Muscle layer of colon (tissue), 2 donors: ENCODE data around the gene ERCC2.
"Not testable (repeated sequence)": the region's sequence is repeated elsewhere in the genome, so short reads cannot be mapped to it uniquely, and the experiment has no call there.

Experiments
- H3K27ac ChIP-seq: one replicate; pipeline ENCODE4 v1.7.0; 2013; ENCODE audit warnings: low read depth, mild to moderate bottlenecking, low read length, moderate library complexity
- H3K27me3 ChIP-seq, 2 donors: one replicate each; pipeline ENCODE4 v1.7.0; 2013; ENCODE audit warnings: low read length in 2 of 2, mild to moderate bottlenecking in 2 of 2; ENCODE audit not compliant: insufficient read depth in 2 of 2, control insufficient read depth in 1 of 2
- H3K36me3 ChIP-seq: one replicate; pipeline ENCODE4 v1.7.0; 2013; ENCODE audit warnings: mild to moderate bottlenecking, low read length; ENCODE audit not compliant: insufficient read depth
- H3K4me1 ChIP-seq: one replicate; pipeline ENCODE4 v1.7.0; 2013; ENCODE audit warnings: mild to moderate bottlenecking, low read length; ENCODE audit not compliant: insufficient read depth
- H3K4me3 ChIP-seq, 2 donors: one replicate each; pipeline ENCODE4 v1.7.0; 2013; ENCODE audit warnings: low read length in 2 of 2, low read depth in 1 of 2, mild to moderate bottlenecking in 1 of 2, moderate library complexity in 1 of 2
- H3K9ac ChIP-seq: one replicate; pipeline ENCODE4 v1.7.0; 2013; ENCODE audit warnings: low read length
- H3K9me3 ChIP-seq: one replicate; pipeline ENCODE4 v1.7.0; 2013; ENCODE audit warnings: mild to moderate bottlenecking, low read length
- donor health status: abdominal sarcoma.
- donor health status: Adenocarcinoma of cecum.

The ERCC2 gene

DNA sequence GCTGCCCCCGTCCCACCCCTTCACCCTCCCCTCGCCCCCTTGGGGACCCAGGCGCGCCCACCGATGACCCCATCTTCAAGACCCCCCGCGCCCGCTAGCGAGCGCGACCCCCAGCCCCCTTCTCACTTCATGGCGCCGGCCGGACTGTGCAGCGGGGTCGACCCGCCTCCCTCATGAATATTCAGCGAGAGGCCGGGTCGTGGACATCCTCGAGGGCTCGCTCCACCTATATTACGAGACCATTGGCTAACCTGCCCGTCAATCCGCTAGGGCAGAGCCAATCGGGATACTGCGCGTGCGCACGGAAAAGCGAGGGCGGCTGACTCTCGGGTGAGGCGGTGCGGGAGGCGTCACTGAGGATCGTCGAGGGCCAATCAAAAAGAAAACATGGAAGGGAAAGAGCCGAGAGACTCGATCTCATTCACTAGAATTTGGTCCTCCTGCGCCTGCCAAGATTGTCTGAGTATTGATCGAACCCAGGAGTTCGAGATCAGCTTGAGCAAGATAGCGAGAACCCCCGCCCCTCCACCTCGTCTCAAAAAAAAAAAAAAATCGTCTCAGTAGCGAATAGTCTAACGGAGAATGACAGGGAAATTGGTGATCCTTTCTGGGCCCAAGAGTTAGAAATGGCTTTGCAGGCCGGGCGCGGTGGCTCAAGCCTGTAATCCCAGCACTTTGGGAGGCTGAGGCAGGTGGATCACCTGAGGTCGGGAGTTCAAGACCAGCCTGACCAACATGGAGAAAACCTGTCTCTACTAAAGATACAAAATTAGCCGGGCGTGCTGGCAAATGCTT, at the start of gene ERCC2:
ERCC2 (minus strand) TSS at position 164 of the 795 bp plus-strand sequence; CDS start at position 131, 33 bp downstream.
- Histone ChIP-seq H3K4me1 (peaks cover 4% of the 10 kb centered on the region), H3K4me3 (peak within 1 kb of the TSS; percentile 65 to 80), H3K36me3 (no peaks in the 10 kb centered on the region), H3K9ac (no peak within 1 kb of the TSS), H3K27ac (peak within 1 kb of the TSS; percentile 39), H3K9me3 (no peaks in the 10 kb centered on the region), H3K27me3 (no peaks in the 10 kb centered on the region)

DNA sequence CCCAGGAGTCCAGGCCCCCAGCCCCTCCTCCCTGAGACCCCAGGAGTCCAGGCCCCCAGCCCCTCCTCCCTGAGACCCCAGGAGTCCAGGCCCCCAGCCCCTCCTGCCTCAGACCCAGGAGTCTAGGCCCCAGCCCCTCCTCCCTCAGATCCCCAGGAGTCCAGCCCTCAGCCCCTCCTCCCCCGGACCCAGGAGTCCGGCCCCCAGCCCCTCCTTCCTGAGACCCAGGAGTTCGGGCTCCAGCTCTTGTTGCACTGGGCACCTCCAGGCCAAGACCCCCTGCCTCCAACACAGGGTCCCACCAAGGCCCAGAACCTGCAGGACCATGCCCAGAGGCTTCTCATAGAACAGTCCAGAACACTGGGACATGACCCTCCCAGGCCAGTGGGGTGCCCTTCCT, 49.5 kb upstream of the ERCC2 start:
- H3K4me1 ChIP-seq: peaks cover 17% of the 10 kb centered on the region
- H3K4me3 ChIP-seq: no peak overlapping the region
- H3K27ac ChIP-seq: no peak overlapping the region
- peaks cover 25% of the 10 kb centered on the region for H3K36me3 ChIP-seq
- H3K9ac ChIP-seq: no peak overlapping the region
- H3K27me3 ChIP-seq: no peaks in the 10 kb centered on the region
- H3K9me3 ChIP-seq: no peaks in the 10 kb centered on the region

DNA sequence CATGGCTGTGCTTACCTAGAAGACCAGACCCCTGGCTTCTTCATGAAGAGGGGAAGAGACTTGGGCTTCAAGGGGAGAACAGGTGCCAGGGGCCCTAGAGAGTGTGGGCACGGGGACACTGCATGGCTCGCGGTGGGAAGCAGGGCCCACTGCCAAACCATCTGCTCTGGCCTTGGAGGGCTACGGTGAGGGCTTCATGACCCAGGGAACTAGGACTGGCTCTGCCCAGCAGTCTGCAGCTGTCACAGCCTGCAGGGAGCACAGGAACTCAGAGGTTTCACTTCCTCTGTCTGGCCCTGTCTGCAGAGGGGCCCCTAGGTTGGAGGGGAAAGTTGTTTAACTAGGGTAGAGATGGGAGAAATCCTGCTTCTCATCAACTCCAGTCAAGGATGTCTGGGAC, 49.0 kb upstream of the ERCC2 start:
- Histone ChIP-seq H3K27ac (no peak overlapping the region), H3K9ac (no peak overlapping the region), H3K36me3 (peaks cover 30% of the 10 kb centered on the region), H3K4me1 (peaks cover 16% of the 10 kb centered on the region), H3K4me3 (no peak overlapping the region), H3K27me3 (no peaks in the 10 kb centered on the region), H3K9me3 (no peaks in the 10 kb centered on the region)

DNA sequence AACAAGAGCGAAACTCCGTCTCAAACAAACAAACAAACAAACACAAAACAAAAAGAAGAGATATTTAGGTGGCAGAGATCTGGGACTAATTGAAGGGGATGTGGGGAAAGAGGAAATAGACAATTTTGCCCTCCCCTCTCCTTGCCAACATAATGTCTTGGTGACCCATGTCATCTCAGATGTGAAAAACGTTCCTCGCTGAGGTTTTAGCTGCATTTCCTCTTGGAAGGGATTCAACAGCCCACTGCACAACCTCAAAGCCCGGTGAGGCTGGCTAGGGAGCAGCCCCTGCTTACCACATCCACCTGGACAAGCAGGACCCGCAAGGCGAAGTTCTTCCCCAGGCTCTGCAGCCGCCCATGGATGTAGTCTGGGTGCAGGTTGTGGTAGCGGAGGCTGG, 48.4 kb upstream of the ERCC2 start:
- Histone ChIP-seq H3K9me3 (no peaks in the 10 kb centered on the region), H3K27me3 (no peaks in the 10 kb centered on the region), H3K4me3 (no peak overlapping the region), H3K27ac (no peak overlapping the region), H3K4me1 (peaks cover 12% of the 10 kb centered on the region), H3K36me3 (peaks cover 36% of the 10 kb centered on the region), H3K9ac (no peak overlapping the region)

DNA sequence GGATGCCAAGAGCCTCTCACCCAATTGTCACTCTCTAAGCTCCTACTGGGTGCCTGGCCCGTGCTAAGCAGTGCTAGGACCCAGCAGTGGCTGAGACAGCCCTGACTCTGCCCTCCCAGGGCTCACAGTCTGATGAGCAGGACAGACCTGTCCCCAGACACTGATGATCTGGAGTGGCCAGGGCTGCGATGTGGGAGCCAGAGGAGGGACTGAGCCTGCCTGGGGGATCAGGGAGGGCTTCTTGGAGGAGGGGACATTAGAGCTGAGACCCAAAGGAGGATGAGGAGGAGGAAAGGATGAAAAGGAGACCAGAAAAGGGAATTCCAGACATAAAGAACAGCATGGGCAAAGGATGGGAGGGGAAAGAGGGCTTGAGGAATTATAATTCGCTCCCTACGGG, 46.8 kb upstream of the ERCC2 start:
- Histone ChIP-seq H3K4me1 (peaks cover 5% of the 10 kb centered on the region), H3K9me3 (no peaks in the 10 kb centered on the region), H3K36me3 (peaks cover 46% of the 10 kb centered on the region), H3K4me3 (no peak overlapping the region), H3K9ac (no peak overlapping the region), H3K27me3 (no peaks in the 10 kb centered on the region), H3K27ac (no peak overlapping the region)

DNA sequence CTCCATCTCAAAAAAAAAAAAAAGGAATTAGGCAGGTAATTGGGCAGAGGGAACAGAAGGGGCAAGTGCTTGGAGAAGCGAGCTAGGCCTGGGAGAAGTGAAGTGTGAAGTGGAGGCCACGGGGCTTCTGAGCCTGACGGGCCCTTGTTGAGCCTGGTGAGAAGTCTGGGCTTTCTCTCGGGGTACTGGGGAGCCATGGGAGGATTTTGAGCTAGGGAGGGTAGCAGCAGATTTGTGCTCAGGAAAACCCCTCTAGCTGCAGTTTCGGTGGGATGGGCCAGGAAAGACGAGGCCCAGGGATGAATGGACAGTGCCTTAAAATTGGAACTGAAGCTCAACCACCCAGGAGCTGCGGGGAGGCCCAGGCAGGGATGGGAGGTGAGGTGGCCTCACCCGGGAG, 44.1 kb upstream of the ERCC2 start:
- H3K4me1 ChIP-seq: peaks cover 5% of the 10 kb centered on the region
- no peak overlapping the region for H3K4me3 ChIP-seq
- H3K27ac ChIP-seq: no peak overlapping the region
- H3K27me3 ChIP-seq: no peaks in the 10 kb centered on the region
- H3K9me3 ChIP-seq: no peaks in the 10 kb centered on the region
- peaks cover 37% of the 10 kb centered on the region for H3K36me3 ChIP-seq
- no peak overlapping the region for H3K9ac ChIP-seq

DNA sequence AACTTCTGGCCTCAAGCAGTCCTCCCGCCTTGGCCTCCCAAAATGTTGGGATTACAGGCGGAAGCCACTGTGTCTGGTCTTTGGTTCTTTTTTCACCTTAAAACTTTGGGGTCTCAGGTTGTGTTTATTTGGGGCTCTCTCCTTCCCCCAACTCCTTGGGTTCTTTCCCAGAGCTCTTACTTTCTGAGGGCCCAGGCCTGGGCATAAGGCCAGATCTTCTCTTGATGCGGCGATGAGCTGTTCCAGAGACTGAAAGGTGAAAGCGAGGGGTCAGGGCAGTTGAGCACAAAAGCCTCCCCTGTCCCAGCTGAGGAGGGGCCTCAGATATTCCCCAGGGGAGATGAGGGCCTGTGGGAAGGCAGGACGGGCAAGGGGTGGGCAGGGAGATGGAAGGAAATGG, 43.1 kb upstream of the ERCC2 start:
- Histone ChIP-seq H3K9me3 (no peaks in the 10 kb centered on the region), H3K4me1 (peaks cover 5% of the 10 kb centered on the region), H3K4me3 (no peak overlapping the region), H3K9ac (no peak overlapping the region), H3K36me3 (peaks cover 30% of the 10 kb centered on the region), H3K27ac (no peak overlapping the region), H3K27me3 (no peaks in the 10 kb centered on the region)

DNA sequence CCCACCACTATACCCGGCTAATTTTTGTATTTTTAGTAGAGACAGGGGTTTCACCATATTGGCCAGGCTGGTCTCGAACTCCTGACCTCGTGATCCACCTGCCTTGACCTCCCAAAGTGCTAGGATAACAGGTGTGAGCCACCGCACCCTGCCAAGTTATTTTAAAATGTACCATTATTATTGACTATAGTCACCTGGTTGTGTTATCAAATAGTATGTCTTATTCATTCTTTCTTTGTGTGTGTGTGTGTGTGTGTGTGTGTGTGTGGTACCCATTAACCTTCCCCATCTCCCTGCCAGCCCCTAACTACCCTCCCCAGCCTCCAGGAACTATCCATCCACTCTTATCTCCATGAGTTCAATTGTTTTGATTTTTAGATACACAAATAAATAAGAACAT, 40.0 kb upstream of the ERCC2 start:
- not testable (repeated sequence) for H3K4me3 ChIP-seq

DNA sequence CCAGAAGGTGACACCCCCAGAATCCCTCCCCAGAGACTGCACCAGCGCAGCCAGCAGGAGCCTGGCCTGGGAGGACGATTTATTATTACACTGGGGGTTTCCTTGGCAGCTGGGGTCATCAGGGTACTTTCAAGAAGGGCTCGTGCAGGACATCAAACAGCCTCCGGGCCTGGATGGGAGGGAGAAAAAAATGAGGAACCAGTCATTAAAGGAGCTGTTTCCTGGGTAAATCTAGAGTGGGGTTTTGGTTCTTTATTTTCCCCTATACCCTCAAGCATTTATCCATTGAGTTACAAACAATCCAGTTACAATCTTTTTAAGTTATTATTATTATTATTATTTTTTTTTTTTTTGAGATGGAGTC, 39.2 kb upstream of the ERCC2 start:
- Histone ChIP-seq H3K27ac (no peak overlapping the region), H3K9ac (no peak overlapping the region), H3K36me3 (peaks cover 17% of the 10 kb centered on the region), H3K9me3 (no peaks in the 10 kb centered on the region), H3K27me3 (peaks cover 5 to 7% of the 10 kb centered on the region in 2 donors), H3K4me3 (no peak overlapping the region), H3K4me1 (peaks cover 17% of the 10 kb centered on the region)

More for the DNA sequence above, 40.0 kb upstream of the ERCC2 start:
- H3K27ac ChIP-seq, H3K9ac ChIP-seq, H3K9me3 ChIP-seq, H3K27me3 ChIP-seq: not testable (repeated sequence)
- Histone ChIP-seq H3K4me1 (peaks cover 10% of the 10 kb centered on the region), H3K36me3 (peaks cover 22% of the 10 kb centered on the region)

DNA sequence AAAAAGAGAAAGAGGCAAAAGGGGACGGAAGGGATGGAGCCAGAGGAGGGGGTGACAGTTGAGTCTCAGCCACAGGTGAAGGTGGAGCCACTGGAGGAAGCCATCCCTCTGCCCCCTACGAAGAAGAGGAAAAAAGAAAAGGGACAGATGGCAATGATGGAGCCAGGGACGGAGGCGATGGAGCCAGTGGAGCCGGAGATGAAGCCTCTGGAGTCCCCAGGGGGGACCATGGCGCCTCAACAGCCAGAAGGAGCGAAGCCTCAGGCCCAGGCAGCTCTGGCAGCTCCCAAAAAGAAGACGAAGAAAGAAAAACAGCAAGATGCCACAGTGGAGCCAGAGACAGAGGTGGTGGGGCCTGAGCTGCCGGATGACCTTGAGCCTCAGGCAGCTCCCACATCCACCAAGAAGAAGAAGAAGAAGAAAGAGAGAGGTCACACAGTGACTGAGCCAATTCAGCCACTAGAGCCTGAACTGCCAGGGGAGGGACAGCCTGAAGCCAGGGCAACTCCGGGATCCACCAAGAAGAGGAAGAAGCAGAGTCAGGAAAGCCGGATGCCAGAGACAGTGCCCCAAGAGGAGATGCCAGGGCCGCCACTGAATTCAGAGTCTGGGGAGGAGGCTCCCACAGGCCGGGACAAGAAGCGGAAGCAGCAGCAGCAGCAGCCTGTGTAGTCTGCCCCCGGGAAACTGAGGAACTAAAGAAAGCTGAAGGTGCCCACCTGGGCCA, 38.6 kb upstream of the ERCC2 start:
- peaks cover 12% of the 10 kb centered on the region for H3K36me3 ChIP-seq
- H3K4me3 ChIP-seq: no peak overlapping the region
- H3K27me3 ChIP-seq: peaks cover 10 to 11% of the 10 kb centered on the region in 2 donors
- no peak overlapping the region for H3K27ac ChIP-seq
- peaks cover 19% of the 10 kb centered on the region for H3K4me1 ChIP-seq
- H3K9me3 ChIP-seq: no peaks in the 10 kb centered on the region
- no peak overlapping the region for H3K9ac ChIP-seq

DNA sequence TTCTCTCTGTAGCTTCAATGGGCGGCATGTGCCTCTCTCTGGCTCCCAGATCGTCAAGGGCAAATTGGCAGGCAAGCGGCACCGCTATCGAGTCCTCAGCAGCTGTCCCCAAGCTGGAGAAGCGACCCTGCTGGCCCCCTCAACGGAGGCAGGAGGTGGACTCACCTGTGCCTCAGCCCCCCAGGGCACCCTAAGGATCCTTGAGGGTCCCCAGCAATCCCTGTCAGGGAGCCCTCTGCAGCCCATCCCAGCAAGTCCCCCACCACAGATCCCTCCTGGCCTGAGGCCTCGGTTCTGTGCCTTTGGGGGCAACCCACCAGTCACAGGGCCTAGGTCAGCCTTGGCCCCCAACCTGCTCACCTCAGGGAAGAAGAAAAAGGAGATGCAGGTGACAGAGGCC, 37.7 kb upstream of the ERCC2 start:
- H3K27ac ChIP-seq: no peak overlapping the region
- no peak overlapping the region for H3K4me3 ChIP-seq
- peaks cover 3% of the 10 kb centered on the region for H3K36me3 ChIP-seq
- no peak overlapping the region for H3K9ac ChIP-seq
- H3K27me3 ChIP-seq: peaks cover 11 to 19% of the 10 kb centered on the region in 2 donors
- H3K4me1 ChIP-seq: peaks cover 19% of the 10 kb centered on the region
- no peaks in the 10 kb centered on the region for H3K9me3 ChIP-seq
